Measurements from ENCODE around the gene RNF11.
"Not testable (repeated sequence)": the region's sequence is repeated elsewhere in the genome, so short reads cannot be mapped to it uniquely, and the experiment has no call there.

Gene RNF11

DNA sequence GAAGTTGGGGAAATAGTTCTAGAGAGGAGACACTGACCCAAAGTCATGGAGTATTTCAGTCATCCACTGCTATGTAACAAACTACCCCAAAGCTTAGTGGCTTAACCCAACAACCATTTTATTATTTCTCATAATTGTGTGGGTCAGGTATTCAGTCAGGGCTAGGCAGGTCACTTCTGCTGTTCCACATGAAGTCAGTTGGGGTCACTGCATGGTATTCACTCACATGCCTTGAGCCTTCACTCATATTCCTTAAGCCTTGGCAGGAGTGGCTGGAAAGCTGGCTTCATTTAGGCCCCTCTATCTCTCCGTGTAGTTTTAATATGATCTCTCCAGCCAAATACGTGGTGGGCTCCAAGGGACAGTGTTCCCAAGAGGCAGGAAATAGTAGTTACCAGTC is 17.5 kb upstream of the RNF11 start:
- TF ChIP-seq POLR2A (IDR thresholded peaks at IDR 0.05; ENCODE audit: low read depth, low read length): no peak
- FAIRE-seq: no peak
- no peak for DNase-seq (ENCODE audit: insufficient read length, low spot score)

DNA sequence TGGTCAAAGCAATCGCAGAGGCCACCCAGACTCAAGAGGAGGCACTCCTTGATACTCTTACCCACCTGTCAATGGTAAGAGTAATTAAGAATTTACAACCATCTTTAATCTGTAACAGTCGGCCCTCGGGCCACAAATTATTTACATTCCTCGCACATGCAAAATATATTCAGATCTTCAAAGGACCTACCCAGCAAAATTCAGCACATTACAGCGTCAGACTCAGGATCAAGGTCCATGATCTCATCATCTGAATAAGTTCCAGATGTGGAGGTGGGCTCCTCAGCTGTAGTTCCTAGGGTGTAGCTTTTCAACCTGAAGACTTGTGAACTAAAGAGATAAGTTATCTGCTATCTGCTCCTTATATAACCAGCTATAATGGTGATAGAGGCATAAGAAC is 17.1 kb upstream of the RNF11 start:
- no peak for FAIRE-seq
- no peak for TF ChIP-seq POLR2A (IDR thresholded peaks at IDR 0.05; ENCODE audit: low read depth, low read length)
- DNase-seq (ENCODE audit: insufficient read length, low spot score): no peak

DNA sequence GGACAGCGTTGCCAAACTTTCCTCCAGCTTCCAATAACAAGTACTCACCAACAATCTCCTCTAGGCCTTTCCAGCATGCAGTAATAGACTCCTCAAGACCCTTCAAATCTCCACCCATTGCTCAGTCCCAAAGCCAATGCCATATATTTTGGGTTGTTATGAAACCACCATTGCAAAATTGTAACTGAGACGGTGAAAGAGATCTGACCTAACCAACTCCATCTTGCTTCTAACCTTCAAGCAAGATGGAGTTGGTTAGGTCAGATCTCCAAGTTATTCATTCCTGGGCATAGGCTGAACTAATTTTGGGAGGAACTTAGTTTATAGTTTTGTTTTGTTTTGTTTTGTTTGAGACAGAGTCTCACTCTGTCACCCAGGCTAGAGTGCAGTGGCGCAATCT is 14.5 kb upstream of the RNF11 start:
- not testable (repeated sequence) for FAIRE-seq; DNase-seq (ENCODE audit: insufficient read length, low spot score)

DNA sequence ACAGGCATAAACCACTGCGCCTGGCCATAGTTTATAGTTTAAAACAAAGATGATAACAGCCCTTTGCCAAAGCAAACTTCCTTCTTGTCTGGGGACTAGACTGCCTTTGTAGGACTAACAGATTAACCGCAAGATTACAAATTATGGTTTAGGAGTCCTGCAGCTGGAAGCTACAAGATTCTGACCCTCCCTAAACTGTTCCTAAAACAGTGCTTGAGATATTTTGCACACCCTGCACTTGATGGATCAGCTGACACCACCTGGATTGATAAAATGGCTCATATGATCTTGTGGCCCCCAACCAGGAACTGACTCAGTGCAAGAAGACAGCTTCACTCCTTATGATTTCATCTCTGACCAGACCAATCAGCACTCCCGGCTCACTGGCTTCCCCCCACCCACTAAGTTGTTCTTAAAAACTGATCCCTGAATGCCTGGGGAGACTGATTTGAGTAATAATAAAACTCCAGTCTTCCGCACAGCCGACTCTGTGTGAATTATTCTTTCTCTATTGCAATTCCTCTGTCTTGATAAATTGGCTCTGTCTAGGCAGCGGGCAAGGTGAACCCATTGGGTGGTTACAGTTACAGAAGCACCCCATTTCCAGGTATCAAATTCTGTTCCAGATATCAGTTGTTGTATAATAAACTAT is 13.8 kb upstream of the RNF11 start:
- no peak for FAIRE-seq
- no peak for TF ChIP-seq POLR2A (IDR thresholded peaks at IDR 0.05; ENCODE audit: low read depth, low read length)

DNA sequence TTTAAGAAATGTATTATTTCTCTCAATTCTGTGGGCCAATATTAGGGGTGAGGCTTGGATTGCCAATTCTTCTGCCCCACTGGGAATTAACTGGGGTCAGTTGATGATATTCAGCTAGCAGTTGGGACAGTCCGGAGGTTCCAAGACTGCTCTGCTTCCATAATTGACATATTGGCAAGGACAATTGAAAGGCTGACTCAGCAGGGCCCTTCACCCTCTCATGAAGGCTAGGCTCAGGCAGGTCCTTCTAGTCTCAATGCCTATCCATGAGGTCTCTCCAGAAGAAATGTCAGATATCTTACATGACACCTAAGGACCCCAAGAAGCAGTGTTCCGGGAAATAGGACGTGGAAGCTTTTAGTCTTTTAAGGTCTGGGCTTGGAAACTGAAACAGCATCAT is 13.3 kb upstream of the RNF11 start:
- FAIRE-seq: no peak
- no peak for DNase-seq (ENCODE audit: insufficient read length, low spot score)
- TF ChIP-seq POLR2A (IDR thresholded peaks at IDR 0.05; ENCODE audit: low read depth, low read length): no peak

More for the DNA sequence above, 13.8 kb upstream of the RNF11 start:
- DNase-seq (ENCODE audit: insufficient read length, low spot score): no peak

DNA sequence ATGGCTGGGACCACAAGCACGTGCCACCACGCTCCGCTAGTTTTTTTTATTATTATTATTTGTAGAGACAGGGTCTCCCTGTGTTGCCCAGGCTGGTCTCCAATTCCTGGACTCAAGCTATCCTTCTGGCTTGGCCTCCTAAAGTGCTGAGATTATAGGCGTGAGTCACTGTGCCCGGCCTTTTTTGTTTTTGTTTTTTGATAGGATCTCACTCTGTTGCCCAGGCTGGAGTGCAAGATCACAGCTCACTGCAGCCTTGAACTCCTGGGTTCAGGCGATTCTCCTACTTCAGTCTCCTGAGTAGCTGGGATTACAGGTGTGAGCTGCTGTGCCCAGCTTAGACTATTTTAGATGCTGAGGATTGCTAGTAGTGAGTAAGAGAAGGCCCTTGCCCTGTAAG is 11.8 kb upstream of the RNF11 start:
- TF ChIP-seq POLR2A (IDR thresholded peaks at IDR 0.05; ENCODE audit: low read depth, low read length): no peak
- DNase-seq (ENCODE audit: insufficient read length, low spot score) (no peak), FAIRE-seq (no peak)

DNA sequence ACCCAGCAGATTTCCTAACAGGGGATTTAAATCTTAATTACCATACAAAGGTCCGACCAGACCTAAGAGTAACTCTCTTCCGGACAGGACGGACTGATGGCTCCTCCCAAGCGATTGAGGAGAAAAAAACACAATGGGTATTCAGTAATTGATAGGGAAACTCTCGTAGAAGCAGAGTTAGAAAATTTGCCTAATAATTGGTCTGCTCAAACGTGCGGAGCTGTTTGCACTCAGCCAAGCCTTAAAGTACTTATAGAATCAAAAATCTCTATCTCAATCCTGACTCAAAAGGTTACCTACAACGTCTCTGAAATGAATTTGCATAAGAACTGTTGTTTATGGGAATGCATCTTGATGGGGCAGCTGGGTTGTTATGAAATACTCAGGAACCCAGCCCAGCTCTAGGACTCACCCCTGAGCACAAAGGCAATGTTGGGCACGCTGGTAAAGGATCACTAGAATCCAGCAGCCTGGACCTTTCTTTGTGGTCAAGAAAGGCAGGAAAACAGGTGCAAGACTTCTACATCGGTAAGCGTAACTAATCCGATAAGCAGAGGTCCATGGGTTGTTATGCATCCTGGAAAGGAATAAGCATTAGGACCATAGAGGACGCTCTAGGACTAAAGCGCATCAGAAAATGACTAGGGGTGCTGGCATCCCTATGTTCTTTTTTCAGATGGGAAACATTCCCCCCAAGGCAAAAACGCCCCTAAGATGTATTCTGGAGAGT is 8.7 kb upstream of the RNF11 start:
- not testable (repeated sequence) for DNase-seq (ENCODE audit: insufficient read length, low spot score); FAIRE-seq

DNA sequence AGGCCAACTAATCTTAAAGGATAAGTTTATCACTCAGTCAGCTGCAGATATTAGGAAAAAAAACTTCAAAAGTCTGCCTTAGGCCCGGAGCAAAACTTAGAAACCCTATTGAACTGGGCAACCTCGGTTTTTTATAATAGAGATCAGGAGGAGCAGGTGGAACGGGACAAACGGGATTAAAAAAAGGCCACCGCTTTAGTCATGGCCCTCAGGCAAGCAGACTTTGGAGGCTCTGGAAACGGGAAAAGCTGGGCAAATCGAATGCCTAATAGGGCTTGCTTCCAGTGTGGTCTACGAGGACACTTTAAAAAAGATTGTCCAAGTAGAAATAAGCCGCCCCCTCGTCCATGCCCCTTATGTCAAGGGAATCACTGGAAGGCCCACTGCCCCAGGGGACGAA is 7.6 kb upstream of the RNF11 start:
- DNase-seq (ENCODE audit: insufficient read length, low spot score); FAIRE-seq: not testable (repeated sequence)

DNA sequence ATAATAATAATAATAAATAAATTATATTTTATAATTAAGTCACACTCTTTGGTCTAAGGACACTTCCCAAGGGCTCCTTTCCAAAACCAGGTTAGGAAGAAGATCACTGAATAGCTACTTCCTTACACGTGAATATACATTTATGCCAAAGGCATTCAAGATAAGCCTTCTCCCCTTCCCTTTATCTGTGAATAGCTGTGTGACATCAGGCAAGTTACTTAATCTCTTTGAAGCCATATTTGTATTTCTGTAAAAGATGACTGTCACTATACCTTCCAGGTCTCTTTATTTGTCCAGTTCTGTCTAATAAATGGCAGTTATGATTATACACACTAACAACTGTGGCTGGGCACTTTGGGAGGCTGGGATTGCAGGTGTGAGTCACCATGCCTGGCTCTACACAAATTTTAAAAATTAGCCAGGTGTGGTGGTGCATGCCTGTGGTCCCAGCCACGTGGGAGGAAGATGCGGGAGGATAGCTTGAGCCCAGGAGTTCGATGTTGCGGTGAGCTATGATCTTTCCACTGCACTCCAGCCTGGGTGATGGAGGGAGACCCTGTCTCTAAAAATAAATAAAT is 5.5 kb upstream of the RNF11 start:
- TF ChIP-seq POLR2A (IDR thresholded peaks at IDR 0.05; ENCODE audit: low read depth, low read length): no peak
- FAIRE-seq (no peak), DNase-seq (ENCODE audit: insufficient read length, low spot score) (no peak)

DNA sequence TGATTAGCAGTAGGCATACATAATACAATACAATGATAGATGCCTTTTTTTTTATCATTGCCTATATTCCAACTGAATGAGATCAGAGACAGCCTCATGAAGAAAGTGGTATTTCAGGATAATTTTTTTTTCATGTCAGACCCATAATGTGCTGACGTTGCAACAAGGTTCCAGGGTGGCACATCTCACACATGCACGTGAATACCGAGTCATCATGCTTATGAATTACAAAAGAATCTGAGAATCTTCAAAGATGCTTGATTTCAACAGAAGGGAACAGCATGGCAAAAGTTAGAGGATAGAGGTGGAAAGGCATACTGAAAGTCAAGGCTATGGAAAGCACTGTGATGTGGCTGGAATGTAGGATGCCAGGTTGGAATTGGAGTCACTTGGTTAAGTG is 5.0 kb upstream of the RNF11 start:
- FAIRE-seq (no peak), DNase-seq (ENCODE audit: insufficient read length, low spot score) (no peak)
- TF ChIP-seq POLR2A (IDR thresholded peaks at IDR 0.05; ENCODE audit: low read depth, low read length): no peak

DNA sequence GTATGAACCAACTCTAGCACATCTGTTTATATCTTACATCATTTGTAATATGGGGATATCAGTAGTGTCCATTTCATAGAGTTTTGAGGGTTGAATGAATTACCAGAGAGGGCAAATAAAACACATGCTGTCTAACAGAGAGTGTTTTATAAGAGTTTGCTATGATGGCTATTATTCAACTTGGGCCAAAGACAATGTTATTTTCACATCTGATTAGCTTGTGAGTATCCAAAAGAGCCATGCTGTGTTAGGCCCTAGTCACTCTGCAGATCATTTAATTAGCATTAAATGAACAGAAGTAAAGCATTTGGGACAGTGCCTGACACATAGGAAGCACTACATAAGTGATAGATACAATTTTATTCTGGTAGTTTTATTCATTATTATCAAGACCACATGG is 4.2 kb upstream of the RNF11 start:
- no peak for DNase-seq (ENCODE audit: insufficient read length, low spot score)
- no peak for TF ChIP-seq POLR2A (IDR thresholded peaks at IDR 0.05; ENCODE audit: low read depth, low read length)
- FAIRE-seq: no peak

DNA sequence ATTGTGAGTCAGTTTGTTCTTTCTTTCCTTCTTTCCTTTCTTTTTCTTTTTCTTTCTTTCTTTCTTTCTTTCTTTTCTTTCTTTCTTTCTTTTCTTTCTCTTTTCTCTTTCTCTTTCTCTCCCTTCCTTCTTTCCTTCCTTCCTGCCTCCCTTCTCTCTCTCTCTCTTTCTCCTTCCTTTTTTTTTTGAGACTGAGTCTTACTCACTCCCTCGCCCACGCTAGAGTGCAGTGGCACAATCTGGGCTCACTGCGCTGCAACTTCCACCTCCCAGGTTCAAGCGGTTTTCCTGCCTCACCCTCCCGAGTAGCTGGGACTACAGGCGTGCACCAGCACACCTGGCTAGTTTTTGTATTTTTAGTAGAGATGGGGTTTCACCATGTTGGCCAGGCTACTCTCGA is 1.8 kb upstream of the RNF11 start:
- not testable (repeated sequence) for DNase-seq (ENCODE audit: insufficient read length, low spot score); FAIRE-seq

DNA sequence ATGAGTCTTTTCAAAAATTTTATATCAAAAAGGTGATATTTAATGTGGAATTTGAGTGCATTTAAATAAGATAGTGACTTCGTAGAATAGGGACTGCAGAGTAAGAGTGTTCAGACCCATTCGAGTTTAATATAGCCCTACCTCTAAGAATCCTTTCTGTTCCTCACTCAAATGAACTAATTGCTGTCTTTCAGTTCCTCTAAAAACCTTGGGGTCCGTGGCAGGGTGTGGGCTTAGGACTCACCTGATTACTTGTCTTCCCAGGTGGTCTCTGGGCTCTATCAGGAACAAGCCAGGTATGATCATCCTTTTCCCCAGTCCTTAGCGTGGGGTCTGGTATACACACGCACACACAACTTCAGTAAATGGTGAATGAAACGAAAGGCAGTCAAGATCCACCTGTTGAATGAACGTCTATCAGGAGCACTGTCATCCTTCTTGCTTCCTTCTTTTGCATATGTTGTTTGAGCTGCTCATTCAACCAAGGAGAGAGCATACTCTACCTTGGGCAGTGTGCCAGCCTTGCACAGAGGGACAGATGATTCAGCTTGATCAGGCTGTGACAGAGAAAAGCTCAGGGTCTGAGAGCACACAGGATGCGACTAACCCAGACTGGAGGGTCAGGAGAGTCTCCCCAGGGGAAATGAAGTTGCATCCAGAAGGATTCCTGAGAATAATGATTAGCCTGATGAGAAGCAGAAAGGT is 1.2 kb upstream of the RNF11 start:
- no peak for TF ChIP-seq POLR2A (IDR thresholded peaks at IDR 0.05; ENCODE audit: low read depth, low read length)
- DNase-seq (ENCODE audit: insufficient read length, low spot score) (no peak), FAIRE-seq (peak; percentile 71)

DNA sequence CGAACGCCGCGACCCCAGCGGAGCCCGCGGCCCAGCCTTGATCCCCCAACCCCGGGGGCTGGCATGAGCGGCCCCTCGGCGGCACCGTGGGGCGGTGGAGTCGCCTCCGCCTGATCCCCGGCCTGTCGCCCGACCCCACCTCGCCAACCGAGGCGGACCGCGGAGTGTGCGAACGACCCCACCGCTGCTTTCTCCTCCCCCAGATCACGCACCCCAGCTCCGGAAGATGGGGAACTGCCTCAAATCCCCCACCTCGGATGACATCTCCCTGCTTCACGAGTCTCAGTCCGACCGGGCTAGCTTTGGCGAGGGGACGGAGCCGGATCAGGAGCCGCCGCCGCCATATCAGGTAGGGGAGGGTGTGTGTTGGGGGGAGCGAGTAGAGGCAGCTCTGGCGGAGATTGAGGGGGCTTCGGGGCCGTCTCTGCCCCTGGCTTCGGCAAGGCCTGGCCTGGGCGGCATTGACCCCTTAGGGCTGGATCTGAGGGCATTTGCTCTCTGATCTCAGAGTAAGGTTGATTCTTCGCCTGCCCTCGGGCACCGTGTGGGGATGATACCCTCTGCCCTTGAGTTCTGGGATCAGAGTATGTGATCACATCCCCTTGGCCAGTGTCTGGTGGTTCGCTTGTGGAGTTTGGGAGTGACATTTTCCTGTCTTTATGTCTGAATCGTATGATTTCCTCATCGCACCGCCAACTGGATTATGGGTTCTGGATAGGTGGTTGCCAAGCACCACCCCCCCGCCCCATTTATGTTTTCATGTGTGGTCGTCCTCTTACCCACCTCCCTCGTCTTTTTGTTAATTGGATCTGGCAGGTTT is 668 bp downstream of the RNF11 start:
- TF ChIP-seq POLR2A (IDR thresholded peaks at IDR 0.05; ENCODE audit: low read depth, low read length): no peak

More for the DNA sequence above, 668 bp downstream of the RNF11 start:
- DNase-seq (ENCODE audit: insufficient read length, low spot score): no peak
- FAIRE-seq: no peak

Data from H54 (cell line).